Activated T-helper 1 cell treated with anti-CD3 and anti-CD28 coated beads, Interleukin-2, amount 50 U/mL, for 16 hours (primary cell): Measurements from ENCODE around the gene BIRC7.
"Not testable (repeated sequence)": the region's sequence is repeated elsewhere in the genome, so short reads cannot be mapped to it uniquely, and the experiment has no call there.

Source experiments
- DNase-seq, 2 donors: peaks; one replicate each; pipeline ENCODE4 v3.0.0-alpha.2; 2020; ENCODE audit warnings: low read depth in 1 of 2, low spot score in 1 of 2

BIRC7 gene

DNA sequence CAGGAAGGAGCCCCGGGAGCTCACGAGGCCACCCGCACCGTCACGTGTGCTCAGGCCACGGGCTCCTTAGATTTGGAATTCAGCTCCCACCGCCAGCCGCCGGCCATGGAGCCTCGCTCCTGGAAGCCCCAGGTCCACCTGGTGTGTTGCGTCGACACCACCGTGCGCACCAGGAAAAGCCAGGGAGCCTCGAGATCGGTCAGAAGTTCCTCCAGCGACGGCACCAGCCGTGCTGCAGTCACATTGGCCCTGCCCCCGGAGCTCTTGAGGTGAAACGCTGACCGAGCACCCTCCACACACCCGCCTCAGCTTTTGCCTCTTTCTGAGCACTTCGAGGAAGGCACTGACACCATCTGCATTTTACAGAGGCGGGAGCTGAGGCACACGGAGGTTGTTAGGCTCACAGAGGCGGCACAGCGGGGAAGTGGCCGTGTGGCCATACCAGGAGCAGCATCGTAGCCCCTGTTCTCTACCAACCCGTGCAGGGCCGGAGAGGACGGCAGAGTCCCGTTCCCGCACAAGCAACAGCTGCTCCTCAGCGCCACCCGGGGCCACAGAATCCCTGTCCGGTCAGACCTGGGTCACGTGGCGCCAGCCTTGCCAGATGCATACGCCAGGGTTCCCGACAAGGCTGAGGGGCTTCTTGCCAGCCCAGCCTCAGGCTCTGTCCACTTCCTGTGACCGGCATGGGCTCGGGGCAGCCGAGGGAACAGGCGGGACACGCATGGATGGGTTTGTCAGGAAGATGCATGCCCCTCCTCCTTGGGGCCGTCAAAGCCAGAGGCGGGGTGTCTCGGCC lies 11.0 kb downstream of the BIRC7 start:
- no peak for DNase-seq

GRCh38 chr20:63247671-63248228 lies 12.0 kb downstream of the BIRC7 start:
- no peak for DNase-seq

- DNase-seq: no peak
These were observed 13.3 kb downstream of the BIRC7 start for GRCh38 chr20:63248835-63249591.

GRCh38 chr20:63249891-63250290 lies 14.2 kb downstream of the BIRC7 start:
- no peak for DNase-seq

DNA sequence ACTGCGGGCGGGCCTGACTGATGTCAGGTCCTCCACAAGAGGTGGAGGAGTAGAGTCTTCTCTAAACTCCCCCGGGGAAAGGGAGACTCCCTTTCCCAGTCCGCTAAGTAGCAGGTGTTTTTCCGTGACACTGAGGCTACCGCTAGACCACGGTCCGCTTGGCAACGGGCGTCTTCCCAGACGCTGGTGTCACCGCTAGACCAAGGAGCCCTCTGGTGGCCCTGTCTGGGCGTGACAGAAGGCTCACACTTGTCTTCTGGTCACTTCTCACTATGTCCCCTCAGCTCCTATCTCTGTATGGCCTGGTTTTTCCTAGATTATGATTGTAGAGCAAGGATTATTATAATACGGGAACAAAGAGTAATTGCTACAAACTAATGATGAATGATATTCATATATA lies 15.6 kb downstream of the BIRC7 start:
- not testable (repeated sequence) for DNase-seq

- DNase-seq: no peak
These were observed 16.6 kb downstream of the BIRC7 start for GRCh38 chr20:63252284-63252711.

- no peak for DNase-seq
These were observed 17.3 kb downstream of the BIRC7 start for GRCh38 chr20:63253065-63253437.

DNA sequence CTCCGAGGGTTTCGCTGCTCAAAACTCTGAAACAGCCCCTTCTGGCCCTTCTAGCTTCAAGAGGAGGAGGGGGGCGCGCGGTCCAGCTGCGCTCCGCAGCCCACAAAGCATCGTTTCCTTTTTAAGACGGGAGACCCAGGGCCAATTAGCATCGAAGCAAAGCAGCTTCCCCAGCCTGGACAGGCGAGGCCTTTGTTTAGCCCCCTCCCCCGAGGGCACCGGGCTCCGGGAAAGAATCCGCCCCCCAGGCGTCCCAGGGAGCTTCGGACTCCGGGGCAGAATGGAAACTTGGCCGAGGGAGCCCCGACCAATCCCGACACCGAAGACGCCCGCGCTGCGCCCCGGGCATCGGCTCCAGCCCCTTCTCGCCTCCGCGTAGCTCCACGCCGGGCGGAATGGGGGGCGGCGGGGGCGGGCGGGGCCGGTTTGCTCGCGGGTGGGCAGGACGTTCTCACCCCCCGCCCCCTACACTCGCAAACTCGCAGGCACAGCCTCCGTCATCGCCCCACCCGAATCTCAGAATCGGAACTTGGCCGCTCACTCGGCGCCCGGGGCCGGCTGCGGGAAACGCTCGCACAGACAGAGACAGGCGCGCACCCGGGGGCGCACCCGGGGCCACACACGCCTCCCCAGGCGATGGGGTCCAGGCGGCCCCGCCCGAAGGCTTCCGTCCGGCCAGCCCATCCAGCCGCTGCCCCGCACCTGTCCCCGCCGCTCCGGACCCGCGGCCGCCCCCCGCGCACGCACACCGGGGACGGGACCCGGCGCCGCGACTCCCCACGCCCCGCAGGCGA lies 17.9 kb downstream of the BIRC7 start:
- DNase-seq: no peak

DNA sequence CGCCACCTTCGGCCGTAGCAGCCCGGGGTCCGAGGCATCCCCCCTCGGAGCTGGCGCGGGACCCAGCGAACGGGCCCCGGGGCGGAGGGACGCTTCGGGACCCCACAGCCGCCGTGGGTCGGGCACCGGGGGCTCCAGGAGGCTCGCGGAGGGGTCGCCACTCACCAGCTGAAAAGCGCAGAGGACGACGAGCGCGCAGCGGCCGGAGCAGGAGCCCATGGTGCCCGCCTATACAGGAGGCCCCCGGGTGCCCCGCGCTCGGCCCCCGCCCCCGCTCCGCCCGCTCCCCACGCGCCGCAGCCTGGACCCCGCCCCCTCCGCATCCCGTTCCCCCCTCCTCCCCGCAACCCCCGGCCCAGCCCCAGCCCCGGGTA lies 18.5 kb downstream of the BIRC7 start, which contains the start of gene NKAIN4:
Gene NKAIN4, minus strand, starts transcription at position 232 of the 374 bp plus-strand sequence. Its CDS starts 13 bp downstream, at position 219.
- no peak for DNase-seq

DNA sequence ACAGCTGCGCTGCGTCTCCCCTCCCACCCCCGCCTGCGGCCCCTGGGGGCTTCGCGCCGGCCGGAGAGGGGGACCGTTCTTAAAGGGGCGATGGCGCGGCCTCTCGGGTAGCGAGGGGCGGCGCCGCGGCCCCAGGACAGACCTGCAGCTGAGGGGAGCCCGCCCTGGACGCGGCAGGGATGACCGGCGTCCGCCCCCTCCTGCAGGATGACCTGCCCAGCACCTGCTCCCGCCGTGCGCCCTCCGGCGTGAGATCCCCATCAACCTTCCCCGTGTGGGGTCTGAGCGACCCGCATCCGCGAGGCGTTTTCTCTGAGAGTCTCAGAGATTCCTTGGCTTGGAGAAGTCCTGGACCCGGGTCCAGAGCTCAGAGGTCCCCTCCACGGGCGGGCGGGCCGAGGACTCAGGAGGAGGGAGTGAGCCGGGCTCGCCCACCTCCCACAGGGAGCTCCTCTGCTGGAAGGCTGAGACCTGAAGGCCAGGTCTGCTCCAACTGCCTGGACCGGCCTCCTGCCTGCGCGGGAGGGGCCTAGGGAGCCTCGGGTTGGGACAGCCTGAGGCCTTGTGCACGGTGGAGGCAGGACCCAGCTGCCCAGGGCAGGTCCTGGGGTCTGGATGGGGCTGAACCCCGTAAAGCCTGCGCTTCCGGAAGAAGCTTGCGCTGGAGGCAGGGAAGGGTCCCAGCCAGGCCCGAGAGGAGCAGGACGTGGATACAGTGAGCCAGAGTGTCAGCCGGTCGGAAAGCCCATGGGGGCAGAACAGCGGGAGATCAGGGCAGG lies 19.1 kb downstream of the BIRC7 start:
- no peak for DNase-seq

DNA sequence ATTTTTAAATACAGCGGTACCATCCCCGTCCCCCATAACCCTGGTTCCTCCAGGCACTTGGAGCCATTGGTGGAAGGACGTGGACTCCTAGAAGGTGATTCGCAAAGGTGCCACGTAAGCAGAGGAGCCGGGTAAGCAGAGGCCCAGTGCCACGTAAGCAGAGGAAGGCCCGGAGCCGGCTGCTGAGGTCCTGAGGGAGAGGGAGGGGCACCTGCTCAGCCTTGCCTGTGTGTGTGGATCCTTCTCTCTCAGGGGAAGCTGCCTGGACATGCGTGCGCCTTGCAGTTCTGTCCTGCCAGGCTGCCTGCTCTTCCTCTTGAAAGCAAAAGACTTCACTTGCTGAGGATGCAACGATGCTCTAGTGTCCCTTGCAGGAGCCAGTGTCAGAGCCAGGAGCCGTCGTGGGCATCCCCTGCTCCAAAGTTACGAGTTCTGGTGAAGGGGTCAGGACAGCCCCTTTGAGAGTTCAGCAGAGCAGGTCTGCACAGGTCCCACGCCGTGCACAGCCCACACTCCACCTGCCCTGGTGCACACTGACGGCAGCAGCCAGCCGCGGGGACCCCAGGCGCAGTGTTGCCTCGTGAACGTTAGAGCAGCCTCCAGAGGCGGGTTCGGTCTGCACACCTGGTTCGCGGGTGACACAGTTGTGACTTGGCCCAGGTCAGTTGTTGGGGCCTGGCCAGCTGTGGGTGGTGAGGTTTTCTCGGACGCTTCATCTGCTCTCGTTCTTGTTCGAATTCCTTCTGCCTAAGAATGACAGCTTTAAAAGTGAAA lies 20.4 kb downstream of the BIRC7 start:
- DNase-seq: no peak

- DNase-seq: no peak
These were observed 21.2 kb downstream of the BIRC7 start for GRCh38 chr20:63256954-63257353.

DNA sequence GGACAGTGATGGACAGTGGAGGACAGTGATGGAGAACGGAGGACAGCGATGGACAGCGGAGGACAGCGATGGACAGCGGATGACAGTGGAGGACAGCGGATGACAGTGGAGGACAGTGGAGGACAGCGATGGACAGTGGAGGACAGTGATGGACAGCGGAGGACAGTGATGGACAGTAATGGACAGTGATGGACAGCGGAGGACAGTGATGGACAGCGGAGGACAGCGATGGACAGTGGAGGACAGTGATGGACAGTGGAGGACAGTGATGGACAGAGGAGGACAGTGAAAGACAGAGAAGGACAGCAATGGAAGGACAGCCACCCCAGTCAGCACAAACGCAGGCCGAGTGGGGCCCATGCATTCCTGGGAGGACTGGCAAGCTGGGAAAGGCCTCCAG lies 21.9 kb downstream of the BIRC7 start:
- DNase-seq: no peak

DNA sequence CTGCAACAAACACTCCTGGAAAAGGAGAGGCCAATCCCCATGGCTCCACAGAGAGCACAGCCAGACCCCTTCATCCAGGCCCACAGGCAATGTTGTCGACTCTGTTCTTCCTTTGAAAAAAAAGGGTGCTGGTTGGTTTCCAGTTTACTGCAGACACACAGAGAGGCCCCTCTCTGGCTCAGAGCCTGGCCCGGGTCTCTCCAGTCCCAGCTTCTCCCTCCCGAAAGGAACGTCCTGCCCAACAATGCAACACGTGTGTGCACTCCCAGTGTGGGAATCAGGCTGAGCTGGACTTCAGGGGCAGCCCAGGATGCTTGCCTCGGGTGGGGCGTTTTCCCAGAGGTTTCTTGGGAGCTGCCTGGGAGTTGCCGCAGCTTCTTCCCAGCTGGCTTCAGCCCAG lies 23.1 kb downstream of the BIRC7 start:
- no peak for DNase-seq

DNA sequence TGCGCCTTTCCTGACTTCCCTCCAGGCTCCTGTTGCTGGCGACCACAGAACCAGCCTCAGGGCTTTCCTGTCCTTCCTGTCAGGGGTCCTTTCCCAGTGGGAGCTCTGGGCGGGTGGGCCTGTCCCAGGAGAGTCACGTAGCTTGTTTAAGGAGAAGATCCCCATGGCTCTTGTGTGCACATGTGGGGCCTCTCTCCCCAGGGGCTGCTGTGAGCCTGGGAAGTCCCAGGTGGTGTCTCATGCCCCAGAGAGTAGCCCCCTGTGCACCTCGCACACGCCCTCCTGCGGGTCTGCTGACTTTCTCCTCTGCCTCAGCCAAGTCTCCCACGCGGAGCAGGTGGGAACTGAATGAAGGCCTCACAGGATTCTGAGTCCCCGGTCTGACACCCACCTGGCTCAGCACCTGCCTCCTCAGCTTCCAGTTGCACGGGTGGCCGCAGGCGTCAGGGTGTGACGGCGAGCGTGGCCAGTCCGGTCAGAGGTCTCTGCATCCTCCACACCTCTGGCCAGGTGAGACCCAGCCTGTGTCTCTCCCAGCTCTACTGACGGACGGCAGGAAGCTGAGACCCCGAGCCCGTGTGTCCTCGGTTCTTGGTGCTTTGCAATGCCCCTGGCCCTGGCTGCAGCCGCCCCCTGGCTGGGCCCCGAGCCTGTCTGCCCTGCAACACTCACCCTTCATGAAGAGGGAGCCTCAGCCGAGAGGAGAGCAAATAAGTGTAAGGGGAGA lies 24.2 kb downstream of the BIRC7 start:
- DNase-seq: no peak

- no peak for DNase-seq
These were observed 24.8 kb downstream of the BIRC7 start for GRCh38 chr20:63260521-63260920.

- no peak for DNase-seq
These were observed 25.5 kb downstream of the BIRC7 start for GRCh38 chr20:63261060-63261794.

DNA sequence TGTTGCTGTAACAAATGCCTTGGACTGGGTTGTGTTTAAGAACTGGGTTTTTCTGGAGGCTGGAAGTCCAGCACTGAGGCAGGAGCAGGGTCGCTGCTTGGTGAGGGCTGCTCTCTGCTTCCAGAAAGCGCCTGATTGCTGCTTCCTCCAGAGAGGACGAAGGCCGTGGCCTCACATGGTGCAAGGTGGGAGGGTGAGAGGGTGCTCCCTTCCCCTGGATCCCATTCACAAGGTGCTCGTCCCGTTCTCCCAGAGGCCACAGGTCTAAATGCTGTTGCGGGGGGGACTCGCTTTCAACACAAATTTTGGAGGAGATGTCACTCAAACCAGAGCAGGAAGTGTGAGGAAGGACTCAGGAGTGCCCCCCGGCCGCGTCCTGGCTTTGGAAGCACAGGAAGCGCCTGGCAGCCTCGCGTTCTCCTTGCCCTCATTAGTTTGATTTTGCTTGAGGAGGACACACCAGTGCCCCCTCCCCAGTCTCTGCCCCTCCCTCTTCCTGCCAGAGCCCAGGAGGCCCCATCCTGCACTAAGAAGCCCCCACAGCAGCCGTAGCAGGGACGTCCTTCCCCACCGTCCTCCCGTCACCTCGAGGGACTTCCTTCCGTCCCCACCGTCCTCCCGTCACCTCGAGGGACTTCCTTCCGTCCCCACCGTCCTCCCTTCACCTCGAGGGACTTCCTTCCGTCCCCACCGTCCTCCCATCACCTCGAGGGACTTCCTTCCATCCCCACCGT lies 26.3 kb downstream of the BIRC7 start:
- no peak for DNase-seq
